Transverse colon (tissue), 4 donors: ENCODE results near the gene HNRNPCL1.
"Not testable (repeated sequence)": the region's sequence is repeated elsewhere in the genome, so short reads cannot be mapped to it uniquely, and the experiment has no call there.

Experiments used
- CTCF ChIP-seq, 5 experiments: fragments of 200-600 bp in 3 of 5; fragments of 450-650 bp in 2 of 5; sonication (generic) in 3 of 5; IDR thresholded peaks; 1 replicate in 2 of 5; 2 replicates in 3 of 5; pipeline ENCODE4 v1.5.1; 2016 to 2017; ENCODE audit warnings: antibody characterized with exemption in 5 of 5, inconsistent platforms in 3 of 5, mild to moderate bottlenecking in 2 of 5, moderate library complexity in 1 of 5
- POLR2AphosphoS5 ChIP-seq, 3 donors: sonication (generic); formaldehyde crosslinking; IDR thresholded peaks; one replicate each; pipeline ENCODE4 v1.6.1; 2016; ENCODE audit warnings: antibody characterized with exemption in 3 of 3

GRCh38 chr1:12856786-12857185 lies 8.3 kb upstream of the HNRNPCL1 start, which contains the start of gene PRAMEF2:
- not testable (repeated sequence) for TF ChIP-seq CTCF, POLR2AphosphoS5 (IDR thresholded peaks at IDR 0.05)
